Hepatocyte (in vitro differentiated cells): ENCODE results near the gene ITPR1.

Experiments used
- EZH2 ChIP-seq: fragments of 200-600 bp; sonication (generic); IDR thresholded peaks from 2 replicates; pipeline ENCODE4 v1.6.1; 2016; ENCODE audit warnings: antibody characterized with exemption, mild to moderate bottlenecking, borderline replicate concordance
- TF ChIP-seq, protein P1 (sequence below): fragments of 200-600 bp; sonication (generic); IDR thresholded peaks from 2 replicates; pipeline ENCODE4 v1.5.1; 2016; ENCODE audit warnings: antibody characterized with exemption, mild to moderate bottlenecking; ENCODE audit not compliant: poor library complexity

DNA sequence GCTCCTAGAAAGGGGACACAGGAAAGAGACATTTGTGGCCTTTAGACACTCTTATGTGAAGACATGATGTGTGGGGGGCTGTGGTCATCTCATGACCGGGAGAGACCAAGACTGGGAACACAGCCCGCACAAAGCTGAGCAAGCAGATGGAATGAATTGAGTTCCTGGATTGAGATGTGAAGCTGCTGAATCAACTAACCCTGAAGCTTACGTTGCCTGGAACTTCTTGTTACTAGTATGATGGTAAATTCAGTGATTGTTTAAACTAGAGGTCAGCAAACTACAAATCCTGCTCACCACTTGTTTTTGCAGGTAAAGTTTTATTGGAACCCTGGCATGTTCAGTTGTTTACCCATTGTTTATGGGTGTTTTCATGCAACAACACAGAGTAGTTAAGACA is 402.7 kb downstream of the ITPR1 start:
- TF ChIP-seq, protein P1, sequence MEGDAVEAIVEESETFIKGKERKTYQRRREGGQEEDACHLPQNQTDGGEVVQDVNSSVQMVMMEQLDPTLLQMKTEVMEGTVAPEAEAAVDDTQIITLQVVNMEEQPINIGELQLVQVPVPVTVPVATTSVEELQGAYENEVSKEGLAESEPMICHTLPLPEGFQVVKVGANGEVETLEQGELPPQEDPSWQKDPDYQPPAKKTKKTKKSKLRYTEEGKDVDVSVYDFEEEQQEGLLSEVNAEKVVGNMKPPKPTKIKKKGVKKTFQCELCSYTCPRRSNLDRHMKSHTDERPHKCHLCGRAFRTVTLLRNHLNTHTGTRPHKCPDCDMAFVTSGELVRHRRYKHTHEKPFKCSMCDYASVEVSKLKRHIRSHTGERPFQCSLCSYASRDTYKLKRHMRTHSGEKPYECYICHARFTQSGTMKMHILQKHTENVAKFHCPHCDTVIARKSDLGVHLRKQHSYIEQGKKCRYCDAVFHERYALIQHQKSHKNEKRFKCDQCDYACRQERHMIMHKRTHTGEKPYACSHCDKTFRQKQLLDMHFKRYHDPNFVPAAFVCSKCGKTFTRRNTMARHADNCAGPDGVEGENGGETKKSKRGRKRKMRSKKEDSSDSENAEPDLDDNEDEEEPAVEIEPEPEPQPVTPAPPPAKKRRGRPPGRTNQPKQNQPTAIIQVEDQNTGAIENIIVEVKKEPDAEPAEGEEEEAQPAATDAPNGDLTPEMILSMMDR, result no peak
- TF ChIP-seq EZH2, result no peak
